ENCODE results near the gene COPS3.

DNA sequence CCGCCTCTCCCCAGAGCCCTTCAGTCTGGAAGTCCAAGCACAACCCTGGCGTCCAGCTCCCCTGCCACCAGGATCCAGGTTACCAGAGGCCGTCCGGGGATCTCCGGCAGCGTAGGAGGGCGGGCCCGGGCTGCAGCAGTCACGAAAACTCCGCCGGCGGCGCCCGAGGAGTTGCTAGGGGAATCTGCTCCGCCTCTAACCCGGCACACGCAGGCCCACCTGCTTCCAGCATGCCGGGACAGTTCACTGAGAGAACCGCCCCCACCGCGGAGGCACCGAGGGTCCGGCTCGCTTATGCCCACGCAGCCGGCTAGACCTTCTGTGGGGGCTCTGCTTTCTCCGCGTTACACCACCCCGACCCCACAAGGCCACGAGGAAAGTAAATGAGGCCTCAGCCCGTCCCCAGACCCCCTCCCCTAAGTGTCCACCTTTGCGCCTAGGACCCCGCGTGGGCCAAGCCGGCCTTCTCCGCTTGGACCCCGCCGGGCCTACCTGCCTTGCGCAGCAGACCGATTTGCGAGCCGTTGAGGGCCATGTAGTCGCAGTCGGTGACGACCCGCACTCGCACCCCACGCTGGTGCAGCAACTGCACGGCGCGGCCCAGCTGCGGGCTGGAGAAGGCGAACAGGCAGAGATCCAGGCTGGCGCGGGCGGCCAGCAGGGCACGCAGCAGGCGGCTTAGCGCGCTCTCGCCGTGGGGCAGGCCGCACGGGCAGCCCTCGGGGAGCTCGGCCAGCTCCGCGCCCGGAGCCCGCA is 75.5 kb downstream of the COPS3 start:
- TF ChIP-seq, protein P1, sequence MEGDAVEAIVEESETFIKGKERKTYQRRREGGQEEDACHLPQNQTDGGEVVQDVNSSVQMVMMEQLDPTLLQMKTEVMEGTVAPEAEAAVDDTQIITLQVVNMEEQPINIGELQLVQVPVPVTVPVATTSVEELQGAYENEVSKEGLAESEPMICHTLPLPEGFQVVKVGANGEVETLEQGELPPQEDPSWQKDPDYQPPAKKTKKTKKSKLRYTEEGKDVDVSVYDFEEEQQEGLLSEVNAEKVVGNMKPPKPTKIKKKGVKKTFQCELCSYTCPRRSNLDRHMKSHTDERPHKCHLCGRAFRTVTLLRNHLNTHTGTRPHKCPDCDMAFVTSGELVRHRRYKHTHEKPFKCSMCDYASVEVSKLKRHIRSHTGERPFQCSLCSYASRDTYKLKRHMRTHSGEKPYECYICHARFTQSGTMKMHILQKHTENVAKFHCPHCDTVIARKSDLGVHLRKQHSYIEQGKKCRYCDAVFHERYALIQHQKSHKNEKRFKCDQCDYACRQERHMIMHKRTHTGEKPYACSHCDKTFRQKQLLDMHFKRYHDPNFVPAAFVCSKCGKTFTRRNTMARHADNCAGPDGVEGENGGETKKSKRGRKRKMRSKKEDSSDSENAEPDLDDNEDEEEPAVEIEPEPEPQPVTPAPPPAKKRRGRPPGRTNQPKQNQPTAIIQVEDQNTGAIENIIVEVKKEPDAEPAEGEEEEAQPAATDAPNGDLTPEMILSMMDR (IDR thresholded peaks at IDR 0.05), result no peak
- no peak for TF ChIP-seq POLR2A (IDR thresholded peaks at IDR 0.05)

Data from ovary (tissue), 3 donors.